Neural progenitor cell (in vitro differentiated cells): Measurements from ENCODE around the gene NQO2. TPM values are rescaled to one million over a fixed set of nuclear protein-coding genes. Genes with fewer than 3 reads are reported as not detected.

Experiments used
- DNase-seq: peaks from one replicate; pipeline ENCODE4 v3.0.0-alpha.2; 2016; ENCODE audit warnings: low spot score
- H2AFZ ChIP-seq: fragments of 200-600 bp; sonication (generic); replicated peaks from 2 replicates; pipeline ENCODE4 v1.6.1; 2016; ENCODE audit warnings: antibody characterized with exemption
- H3F3A ChIP-seq: fragments of 200-600 bp; sonication (generic); 2 replicates; pipeline ENCODE4 v1.6.1; 2016; ENCODE audit warnings: antibody characterized with exemption, low read depth
- H3K27ac ChIP-seq: fragments of 200-600 bp; sonication (generic); 2 replicates; pipeline ENCODE4 v1.5.1; 2016; ENCODE audit warnings: mild to moderate bottlenecking
- H3K27me3 ChIP-seq: fragments of 200-600 bp; sonication (generic); 2 replicates; pipeline ENCODE4 v1.6.1; 2016; ENCODE audit warnings: mild to moderate bottlenecking, moderate library complexity
- H3K36me3 ChIP-seq: fragments of 200-600 bp; sonication (generic); 2 replicates; pipeline ENCODE4 v1.5.1; 2016
- H3K4me1 ChIP-seq: fragments of 200-600 bp; sonication (generic); 2 replicates; pipeline ENCODE4 v1.6.1; 2016; ENCODE audit warnings: mixed run types
- H3K4me2 ChIP-seq: fragments of 200-600 bp; sonication (generic); 2 replicates; pipeline ENCODE4 v1.6.1; 2016
- H3K4me3 ChIP-seq: fragments of 200-600 bp; sonication (generic); 2 replicates; pipeline ENCODE4 v1.5.1; 2016
- H3K79me2 ChIP-seq: fragments of 200-600 bp; sonication (generic); 2 replicates; pipeline ENCODE4 v1.6.1; 2016; ENCODE audit warnings: low read depth
- H3K9ac ChIP-seq: fragments of 200-600 bp; sonication (generic); 2 replicates; pipeline ENCODE4 v1.6.1; 2016
- H3K9me3 ChIP-seq: fragments of 200-600 bp; sonication (generic); 2 replicates; pipeline ENCODE4 v1.5.1; 2016; ENCODE audit warnings: low read depth
- H4K20me1 ChIP-seq: fragments of 200-600 bp; sonication (generic); 2 replicates; pipeline ENCODE4 v1.6.1; 2016; ENCODE audit warnings: low read depth
- H3K27ac Mint-ChIP-seq: 3 replicates; pipeline ENCODE4 v1.8.0; 2021; ENCODE audit warnings: mixed read lengths
- H3K27me3 Mint-ChIP-seq: 2 replicates; pipeline ENCODE4 v1.8.0; 2022; ENCODE audit warnings: low read depth, mild to moderate bottlenecking, inconsistent platforms, moderate library complexity, mixed read lengths; ENCODE audit not compliant: insufficient read depth
- H3K36me3 Mint-ChIP-seq: 3 replicates; pipeline ENCODE4 v1.8.0; 2021; ENCODE audit warnings: mixed read lengths
- H3K4me1 Mint-ChIP-seq: 3 replicates; pipeline ENCODE4 v1.8.0; 2021; ENCODE audit warnings: mixed read lengths
- H3K4me3 Mint-ChIP-seq: 3 replicates; pipeline ENCODE4 v1.8.0; 2021; ENCODE audit warnings: mild to moderate bottlenecking, moderate library complexity, mixed read lengths
- H3K9me3 Mint-ChIP-seq: 3 replicates; pipeline ENCODE4 v1.8.0; 2020; ENCODE audit warnings: mixed read lengths
- CTCF ChIP-seq: fragments of 200-600 bp; sonication (generic); IDR thresholded peaks from 2 replicates; pipeline ENCODE4 v1.5.1; 2017; ENCODE audit warnings: antibody characterized with exemption, mild to moderate bottlenecking
- EZH2 ChIP-seq: fragments of 200-600 bp; sonication (generic); IDR thresholded peaks from 2 replicates; pipeline ENCODE4 v1.6.1; 2017; ENCODE audit warnings: antibody characterized with exemption, mild to moderate bottlenecking, moderate library complexity
- EZH2phosphoT487 ChIP-seq: fragments of 200-600 bp; sonication (generic); IDR thresholded peaks from 2 replicates; pipeline ENCODE4 v1.6.1; 2017; ENCODE audit warnings: antibody characterized with exemption
- total RNA-seq: library from RNA; depleted of rRNA; stranded (reverse); fragments of >200 nt; gene quantifications from 2 replicates; pipeline ENCODE4 v1.2.3, GENCODE V29; 2015; ENCODE audit warnings: low replicate concordance

Gene NQO2
- total RNA-seq, 1 donor from 2014 or later = 19.5 TPM

- Histone ChIP-seq H3K4me2 (no peak overlapping the region), H3K79me2 (no peaks in the 10 kb centered on the region), H3K27ac (no peak overlapping the region), H3K9ac (no peak overlapping the region), H4K20me1 (no peaks in the 10 kb centered on the region), H3K9me3 (peaks cover 7% of the 10 kb centered on the region), H3K4me1 (peaks cover 1% of the 10 kb centered on the region), H3K4me3 (no peak overlapping the region), H3K36me3 (peaks cover 12% of the 10 kb centered on the region), H3K27me3 (no peaks in the 10 kb centered on the region), H3F3A (no peaks in the 10 kb centered on the region), H2AFZ (no peak overlapping the region)
- Mint-ChIP-seq H3K4me3 (no peak overlapping the region), H3K9me3 (peaks cover 27% of the 10 kb centered on the region), H3K27me3 (no peaks in the 10 kb centered on the region), H3K36me3 (peaks cover 67% of the 10 kb centered on the region), H3K4me1 (no peaks in the 10 kb centered on the region), H3K27ac (no peak overlapping the region)
- TF ChIP-seq EZH2 = no peak
- no peak for TF ChIP-seq EZH2phosphoT487
- no peak for TF ChIP-seq CTCF
- DNase-seq = no peak
Observed at GRCh38 chr6:3015144-3015543, 15.4 kb downstream of the NQO2 start.

DNA sequence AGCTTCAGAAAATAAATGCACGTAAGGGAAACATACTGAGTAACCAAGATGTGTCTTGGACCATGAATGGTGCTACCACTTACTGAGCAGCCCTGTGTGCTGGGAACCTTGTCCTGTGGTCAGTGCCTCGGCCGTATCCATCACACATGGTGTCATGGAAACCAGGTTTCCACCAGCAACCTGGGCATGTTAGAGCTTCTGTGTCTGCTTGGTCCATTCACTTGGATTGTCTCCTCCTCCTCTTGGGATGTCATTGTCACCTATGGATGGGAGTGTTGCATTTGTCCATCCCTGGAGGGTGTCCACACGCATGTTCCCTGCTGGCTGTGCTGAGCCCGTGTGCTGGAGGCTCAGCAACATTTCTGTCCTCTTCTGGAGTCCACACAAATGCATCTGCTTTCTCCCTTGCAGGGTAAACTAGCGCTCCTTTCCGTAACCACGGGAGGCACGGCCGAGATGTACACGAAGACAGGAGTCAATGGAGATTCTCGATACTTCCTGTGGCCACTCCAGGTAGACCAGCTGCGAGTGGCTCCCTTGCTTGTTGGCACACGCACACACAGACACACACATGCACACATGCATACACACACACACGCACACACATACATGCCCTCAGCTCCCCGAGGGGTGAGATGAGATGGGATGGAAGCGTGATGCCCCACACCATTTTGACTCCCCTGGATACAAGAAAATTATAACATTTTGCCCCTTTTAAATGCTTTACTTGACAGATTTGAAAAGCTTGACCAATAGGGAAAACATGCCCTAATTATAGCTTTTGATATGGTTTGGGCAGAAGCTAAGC lies 17.0 kb downstream of the NQO2 start:
- Histone ChIP-seq H3K4me3 (no peak overlapping the region), H2AFZ (no peak overlapping the region), H4K20me1 (no peaks in the 10 kb centered on the region), H3K79me2 (no peaks in the 10 kb centered on the region), H3K4me2 (no peak overlapping the region), H3K9ac (no peak overlapping the region), H3F3A (no peaks in the 10 kb centered on the region), H3K9me3 (no peaks in the 10 kb centered on the region), H3K27ac (no peak overlapping the region), H3K36me3 (peaks cover 5% of the 10 kb centered on the region), H3K27me3 (no peaks in the 10 kb centered on the region), H3K4me1 (no peaks in the 10 kb centered on the region)
- DNase-seq = no peak
- Mint-ChIP-seq H3K4me1 (no peaks in the 10 kb centered on the region), H3K4me3 (no peak overlapping the region), H3K27ac (no peak overlapping the region), H3K9me3 (peaks cover 12% of the 10 kb centered on the region), H3K27me3 (peaks cover 3% of the 10 kb centered on the region), H3K36me3 (peaks cover 56% of the 10 kb centered on the region)
- TF ChIP-seq EZH2phosphoT487 = no peak
- TF ChIP-seq EZH2 = no peak
- TF ChIP-seq CTCF = no peak

- H3K27ac Mint-ChIP-seq = no peak overlapping the region
- H4K20me1 ChIP-seq = no peaks in the 10 kb centered on the region
- H3K9ac ChIP-seq = no peak overlapping the region
- no peak overlapping the region for H3K4me2 ChIP-seq
- no peaks in the 10 kb centered on the region for H3K9me3 ChIP-seq
- no peak overlapping the region for H3K4me3 Mint-ChIP-seq
- TF ChIP-seq CTCF = no peak
- no peak for TF ChIP-seq EZH2phosphoT487
- TF ChIP-seq EZH2 = no peak
- no peaks in the 10 kb centered on the region for H3K27me3 ChIP-seq
- H3K27ac ChIP-seq = no peak overlapping the region
- H3K36me3 ChIP-seq = peaks cover 4% of the 10 kb centered on the region
- H3F3A ChIP-seq = no peaks in the 10 kb centered on the region
- H3K4me1 Mint-ChIP-seq = no peaks in the 10 kb centered on the region
- DNase-seq = no peak
- peaks cover 3% of the 10 kb centered on the region for H3K27me3 Mint-ChIP-seq
- no peaks in the 10 kb centered on the region for H3K79me2 ChIP-seq
- no peak overlapping the region for H2AFZ ChIP-seq
- H3K4me1 ChIP-seq = no peaks in the 10 kb centered on the region
- peaks cover 7% of the 10 kb centered on the region for H3K9me3 Mint-ChIP-seq
- H3K36me3 Mint-ChIP-seq = peaks cover 49% of the 10 kb centered on the region
- no peak overlapping the region for H3K4me3 ChIP-seq
Observed at GRCh38 chr6:3017304-3017703, 17.6 kb downstream of the NQO2 start.
